Breast epithelium (tissue), 3 donors: Measurements from ENCODE around the gene PFKP.

Source experiments
- POLR2A ChIP-seq: fragments of 450-650 bp; IDR thresholded peaks from one replicate; pipeline ENCODE4 v1.6.1; 2016; ENCODE audit warnings: antibody characterized with exemption, mild to moderate bottlenecking, moderate library complexity
- POLR2AphosphoS5 ChIP-seq, 3 donors: sonication (generic); formaldehyde crosslinking; IDR thresholded peaks; one replicate each; pipeline ENCODE4 v1.6.1; 2017; ENCODE audit warnings: antibody characterized with exemption in 3 of 3
- TF ChIP-seq, protein P1 (sequence below), 3 donors: fragments of 450-650 bp; IDR thresholded peaks; one replicate each; pipeline ENCODE4 v1.5.1; 2016 to 2017; ENCODE audit warnings: antibody characterized with exemption in 3 of 3, mild to moderate bottlenecking in 3 of 3, moderate library complexity in 3 of 3

DNA sequence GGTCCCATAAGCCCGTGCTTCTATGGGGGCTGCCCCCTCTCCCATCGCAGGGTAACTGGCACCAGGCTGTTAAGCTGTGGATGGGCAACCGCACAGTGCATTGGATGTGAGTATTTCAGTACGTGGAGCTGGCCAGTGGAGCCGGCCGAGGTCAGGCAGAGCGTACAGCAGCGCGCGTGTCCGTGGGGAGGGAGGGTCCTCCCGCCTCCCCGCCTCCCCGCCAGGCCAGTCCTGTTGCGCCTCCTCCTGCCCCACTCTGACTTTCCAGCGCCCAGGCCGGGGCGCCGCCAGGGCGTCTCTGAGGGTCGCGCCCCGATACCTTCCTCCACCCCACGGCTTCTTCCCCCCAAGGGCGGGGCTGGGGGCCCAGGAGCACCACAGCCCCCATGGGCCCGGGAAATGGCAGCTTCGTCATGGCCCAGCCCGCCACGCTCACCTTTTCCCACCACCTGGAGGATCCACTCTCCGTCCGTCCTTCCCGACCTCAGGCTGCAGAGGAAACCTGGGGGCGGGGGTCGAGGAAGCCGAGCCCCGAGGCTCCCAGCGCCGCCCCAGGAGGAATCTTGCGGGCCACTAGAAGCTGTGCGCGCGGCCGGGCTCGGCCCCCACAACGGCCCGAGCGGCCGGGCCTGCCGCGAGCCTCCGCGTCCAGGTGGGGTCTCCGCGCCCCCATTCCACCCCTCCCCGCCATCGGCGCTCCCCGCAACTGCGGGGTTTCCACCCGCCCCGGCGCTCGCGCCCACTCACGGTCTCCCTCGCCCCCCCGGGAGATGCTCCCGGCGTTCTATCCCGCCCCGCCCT, 831 bp upstream of the PFKP start:
- TF ChIP-seq POLR2A (no peak), POLR2AphosphoS5 (IDR thresholded peaks at IDR 0.05) (no peak)
- TF ChIP-seq, protein P1, sequence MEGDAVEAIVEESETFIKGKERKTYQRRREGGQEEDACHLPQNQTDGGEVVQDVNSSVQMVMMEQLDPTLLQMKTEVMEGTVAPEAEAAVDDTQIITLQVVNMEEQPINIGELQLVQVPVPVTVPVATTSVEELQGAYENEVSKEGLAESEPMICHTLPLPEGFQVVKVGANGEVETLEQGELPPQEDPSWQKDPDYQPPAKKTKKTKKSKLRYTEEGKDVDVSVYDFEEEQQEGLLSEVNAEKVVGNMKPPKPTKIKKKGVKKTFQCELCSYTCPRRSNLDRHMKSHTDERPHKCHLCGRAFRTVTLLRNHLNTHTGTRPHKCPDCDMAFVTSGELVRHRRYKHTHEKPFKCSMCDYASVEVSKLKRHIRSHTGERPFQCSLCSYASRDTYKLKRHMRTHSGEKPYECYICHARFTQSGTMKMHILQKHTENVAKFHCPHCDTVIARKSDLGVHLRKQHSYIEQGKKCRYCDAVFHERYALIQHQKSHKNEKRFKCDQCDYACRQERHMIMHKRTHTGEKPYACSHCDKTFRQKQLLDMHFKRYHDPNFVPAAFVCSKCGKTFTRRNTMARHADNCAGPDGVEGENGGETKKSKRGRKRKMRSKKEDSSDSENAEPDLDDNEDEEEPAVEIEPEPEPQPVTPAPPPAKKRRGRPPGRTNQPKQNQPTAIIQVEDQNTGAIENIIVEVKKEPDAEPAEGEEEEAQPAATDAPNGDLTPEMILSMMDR (IDR thresholded peaks at IDR 0.05), result no peak
